SU-DHL-6 (cell line): ENCODE results near the gene HACD4.

Experiments used
- H2AFZ ChIP-seq: fragments of 200-600 bp; sonication (generic); 2 replicates; pipeline ENCODE4 v1.6.1; 2014; ENCODE audit warnings: low read depth, mild to moderate bottlenecking, moderate library complexity, mixed read lengths, antibody characterized with exemption, low read length; ENCODE audit not compliant: severe bottlenecking
- H3F3A ChIP-seq: fragments of 200-600 bp; shearing (Covaris generic); 2 replicates; pipeline ENCODE4 v1.6.0; 2016; ENCODE audit warnings: antibody characterized with exemption, mild to moderate bottlenecking; ENCODE audit not compliant: insufficient read depth
- H3K27ac ChIP-seq: fragments of 200-600 bp; sonication (generic); 2 replicates; pipeline ENCODE4 v1.5.1; 2016; ENCODE audit warnings: low read depth, mild to moderate bottlenecking, low read length, moderate library complexity, mixed read lengths
- H3K27me3 ChIP-seq: fragments of 200-600 bp; sonication (generic), shearing (Covaris generic); 2 replicates; pipeline ENCODE4 v1.6.0; 2014; ENCODE audit warnings: mild to moderate bottlenecking, low read length
- H3K36me3 ChIP-seq: fragments of 200-600 bp; sonication (generic); 2 replicates; pipeline ENCODE4 v1.6.1; 2014; ENCODE audit warnings: mild to moderate bottlenecking, low read length, mixed read lengths
- H3K4me2 ChIP-seq: fragments of 300-600, 200-600 bp; shearing (Covaris generic), sonication (generic); 2 replicates; pipeline ENCODE4 v1.6.0; 2014; ENCODE audit warnings: low read length, low read depth, mild to moderate bottlenecking; ENCODE audit not compliant: poor library complexity, severe bottlenecking
- H3K4me3 ChIP-seq: fragments of 200-600 bp; sonication (generic); 2 replicates; pipeline ENCODE4 v1.5.1; 2014; ENCODE audit warnings: antibody characterized with exemption, low read length, mild to moderate bottlenecking, mixed read lengths; ENCODE audit not compliant: insufficient read depth, poor library complexity, severe bottlenecking
- H3K79me2 ChIP-seq: fragments of 200-600 bp; sonication (generic); 2 replicates; pipeline ENCODE4 v1.6.1; 2014; ENCODE audit warnings: mild to moderate bottlenecking, low read length, moderate library complexity; ENCODE audit not compliant: insufficient read depth
- H3K9ac ChIP-seq: fragments of 200-600 bp; sonication (generic); 2 replicates; pipeline ENCODE4 v1.7.0; 2014; ENCODE audit warnings: mild to moderate bottlenecking, low read length
- H3K9me2 ChIP-seq: fragments of 200-600 bp; sonication (generic); replicated peaks from 2 replicates; pipeline ENCODE4 v1.6.1; 2014; ENCODE audit warnings: low read length; ENCODE audit not compliant: insufficient read depth
- H3K9me3 ChIP-seq: fragments of 200-600 bp; sonication (generic); 2 replicates; pipeline ENCODE4 v1.6.1; 2014; ENCODE audit warnings: low read length, mixed read lengths; ENCODE audit not compliant: insufficient read depth
- H4K20me1 ChIP-seq: fragments of 200-600 bp; sonication (generic); 2 replicates; pipeline ENCODE4 v1.6.1; 2014; ENCODE audit warnings: low read depth, mild to moderate bottlenecking, antibody characterized with exemption, low read length, moderate library complexity, mixed read lengths
- EZH2phosphoT487 ChIP-seq: fragments of 200-600 bp; sonication (generic), shearing (Covaris generic); conservative IDR thresholded peaks from 2 replicates; pipeline ENCODE4 v1.6.1; 2018; ENCODE audit warnings: mild to moderate bottlenecking, antibody characterized with exemption, low read length, moderate library complexity, mixed read lengths
- TF ChIP-seq, protein P1 (sequence below): fragments of 200-600 bp; sonication (generic); IDR thresholded peaks from one replicate; pipeline ENCODE4 v1.5.1; 2017; ENCODE audit warnings: antibody characterized with exemption, mild to moderate bottlenecking, low read length, moderate library complexity; ENCODE audit not compliant: insufficient read depth, poor library complexity, severe bottlenecking

The HACD4 gene

DNA sequence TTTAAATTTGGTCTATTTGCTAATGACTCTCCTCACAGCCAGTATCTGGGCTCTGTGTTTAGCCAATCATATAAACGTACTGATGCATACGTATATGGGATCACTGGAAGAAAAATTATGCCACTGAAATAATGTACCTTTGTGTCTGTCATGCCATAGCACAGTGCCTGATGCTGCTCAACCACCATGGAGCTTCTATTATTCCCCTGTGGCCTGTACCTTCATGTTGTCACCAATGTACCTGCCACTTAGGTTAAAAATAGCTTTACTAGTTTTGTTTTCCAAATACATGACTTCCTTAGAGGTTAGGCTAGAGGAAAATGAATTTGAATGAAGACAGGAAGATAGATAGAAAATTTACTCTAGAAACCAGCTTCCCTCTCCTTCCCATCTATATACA is 34.6 kb downstream of the HACD4 start:
- H3K27me3 ChIP-seq = no peaks in the 10 kb centered on the region
- no peak overlapping the region for H3K4me3 ChIP-seq
- no peaks in the 10 kb centered on the region for H3K9me2 ChIP-seq
- no peaks in the 10 kb centered on the region for H3K9me3 ChIP-seq
- no peak for TF ChIP-seq EZH2phosphoT487
- TF ChIP-seq, protein P1, sequence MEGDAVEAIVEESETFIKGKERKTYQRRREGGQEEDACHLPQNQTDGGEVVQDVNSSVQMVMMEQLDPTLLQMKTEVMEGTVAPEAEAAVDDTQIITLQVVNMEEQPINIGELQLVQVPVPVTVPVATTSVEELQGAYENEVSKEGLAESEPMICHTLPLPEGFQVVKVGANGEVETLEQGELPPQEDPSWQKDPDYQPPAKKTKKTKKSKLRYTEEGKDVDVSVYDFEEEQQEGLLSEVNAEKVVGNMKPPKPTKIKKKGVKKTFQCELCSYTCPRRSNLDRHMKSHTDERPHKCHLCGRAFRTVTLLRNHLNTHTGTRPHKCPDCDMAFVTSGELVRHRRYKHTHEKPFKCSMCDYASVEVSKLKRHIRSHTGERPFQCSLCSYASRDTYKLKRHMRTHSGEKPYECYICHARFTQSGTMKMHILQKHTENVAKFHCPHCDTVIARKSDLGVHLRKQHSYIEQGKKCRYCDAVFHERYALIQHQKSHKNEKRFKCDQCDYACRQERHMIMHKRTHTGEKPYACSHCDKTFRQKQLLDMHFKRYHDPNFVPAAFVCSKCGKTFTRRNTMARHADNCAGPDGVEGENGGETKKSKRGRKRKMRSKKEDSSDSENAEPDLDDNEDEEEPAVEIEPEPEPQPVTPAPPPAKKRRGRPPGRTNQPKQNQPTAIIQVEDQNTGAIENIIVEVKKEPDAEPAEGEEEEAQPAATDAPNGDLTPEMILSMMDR = no peak
- no peak overlapping the region for H2AFZ ChIP-seq
- no peaks in the 10 kb centered on the region for H3K36me3 ChIP-seq
- peak overlapping the region; percentile 32 for H3K4me2 ChIP-seq
- no peak overlapping the region for H3K9ac ChIP-seq
- no peaks in the 10 kb centered on the region for H4K20me1 ChIP-seq
- H3K27ac ChIP-seq = peak overlapping the region; percentile 33
- H3F3A ChIP-seq = no peaks in the 10 kb centered on the region
- no peaks in the 10 kb centered on the region for H3K79me2 ChIP-seq

DNA sequence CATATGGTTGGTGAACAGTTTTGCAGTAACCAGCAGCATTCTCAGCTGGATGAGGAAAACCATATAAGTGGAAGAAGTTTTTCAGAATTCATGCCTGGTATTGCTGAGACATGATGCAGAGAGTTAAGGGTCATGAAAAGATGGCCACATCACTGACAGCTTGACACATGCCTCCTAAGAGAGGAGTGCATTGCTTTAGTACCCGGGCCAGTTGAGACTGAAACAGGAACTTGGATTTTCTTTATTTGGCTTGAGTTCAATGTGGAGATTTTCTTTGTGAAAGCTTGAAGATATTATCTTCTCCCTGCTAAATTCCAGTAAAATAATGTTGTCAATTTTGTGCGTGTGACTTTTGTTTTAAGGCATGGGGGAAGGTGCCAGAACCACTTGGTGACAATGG is 35.8 kb downstream of the HACD4 start:
- Histone ChIP-seq H3K27ac (no peak overlapping the region), H3K9me3 (no peaks in the 10 kb centered on the region), H3K36me3 (no peaks in the 10 kb centered on the region), H3K9me2 (no peaks in the 10 kb centered on the region), H3K79me2 (no peaks in the 10 kb centered on the region), H2AFZ (no peak overlapping the region), H3F3A (no peaks in the 10 kb centered on the region), H3K4me2 (no peak overlapping the region), H3K9ac (no peak overlapping the region), H3K27me3 (no peaks in the 10 kb centered on the region), H3K4me3 (no peak overlapping the region), H4K20me1 (no peaks in the 10 kb centered on the region)
- TF ChIP-seq EZH2phosphoT487 = no peak
- TF ChIP-seq, protein P1 = no peak

DNA sequence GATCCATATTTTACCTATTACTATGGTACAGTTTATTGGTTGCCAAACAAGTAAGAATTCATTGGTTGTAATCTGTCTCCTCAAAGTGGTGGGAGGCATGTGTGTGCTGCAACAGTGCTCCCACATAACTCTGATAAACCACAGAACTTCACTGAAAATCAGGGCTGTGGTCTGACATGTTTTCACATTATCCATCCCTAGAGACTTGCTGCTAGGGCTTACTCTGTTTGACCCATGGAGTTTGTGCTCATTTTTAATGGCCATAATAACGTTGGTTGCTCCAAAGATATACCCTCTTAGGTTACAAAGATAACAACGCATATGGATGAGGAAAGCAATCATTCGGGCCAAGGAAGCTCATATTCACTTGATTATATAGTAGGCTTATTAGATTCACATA is 37.0 kb downstream of the HACD4 start:
- Histone ChIP-seq H4K20me1 (no peaks in the 10 kb centered on the region), H3F3A (no peaks in the 10 kb centered on the region), H3K36me3 (no peaks in the 10 kb centered on the region), H3K79me2 (no peaks in the 10 kb centered on the region), H3K4me2 (no peak overlapping the region), H2AFZ (no peak overlapping the region), H3K9me3 (no peaks in the 10 kb centered on the region), H3K27ac (no peak overlapping the region), H3K9ac (no peak overlapping the region), H3K27me3 (no peaks in the 10 kb centered on the region), H3K4me3 (no peak overlapping the region), H3K9me2 (no peaks in the 10 kb centered on the region)
- no peak for TF ChIP-seq EZH2phosphoT487
- TF ChIP-seq, protein P1 = no peak

DNA sequence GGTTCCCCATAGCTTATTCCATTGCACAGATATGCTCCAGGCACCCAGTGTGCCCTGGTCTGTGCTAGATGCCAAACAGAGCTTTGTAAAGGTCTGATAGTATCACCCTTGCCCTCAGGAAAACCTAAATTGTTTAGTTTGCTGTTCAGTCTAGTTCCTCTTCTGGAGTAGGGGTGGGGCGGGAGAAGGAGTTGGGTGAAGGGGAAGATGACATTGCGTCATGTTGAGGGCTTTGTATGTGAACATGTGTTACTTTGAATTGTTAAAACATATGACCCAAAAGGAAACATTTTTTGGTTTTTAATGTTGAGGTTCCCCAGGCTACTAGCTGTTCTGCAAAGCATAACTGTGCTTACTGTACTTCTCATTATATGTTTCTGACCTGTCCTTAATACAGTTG is 40.6 kb downstream of the HACD4 start:
- Histone ChIP-seq H3K79me2 (no peaks in the 10 kb centered on the region), H3F3A (no peaks in the 10 kb centered on the region), H3K4me2 (no peak overlapping the region), H3K36me3 (no peaks in the 10 kb centered on the region), H3K9me3 (no peaks in the 10 kb centered on the region), H3K27me3 (no peaks in the 10 kb centered on the region), H3K4me3 (no peak overlapping the region), H2AFZ (no peak overlapping the region), H3K9me2 (no peaks in the 10 kb centered on the region), H3K9ac (no peak overlapping the region), H3K27ac (no peak overlapping the region), H4K20me1 (no peaks in the 10 kb centered on the region)
- TF ChIP-seq, protein P1 = no peak
- TF ChIP-seq EZH2phosphoT487 = no peak
